AG10803 (cell line): ENCODE data around the gene NEK1.

Experiments
- DNase-seq: peaks from one replicate; pipeline ENCODE4 v3.0.0; 2010; ENCODE audit warnings: low read depth
- H3K4me3 ChIP-seq: 2 replicates; pipeline ENCODE4 v1.5.1; 2011; ENCODE audit warnings: mild to moderate bottlenecking, low read length, control low read depth
- CTCF ChIP-seq: conservative IDR thresholded peaks from 2 replicates; pipeline ENCODE4 v1.5.1; 2011; ENCODE audit warnings: mild to moderate bottlenecking, low read length, control low read depth, inconsistent platforms

NEK1 gene

DNA sequence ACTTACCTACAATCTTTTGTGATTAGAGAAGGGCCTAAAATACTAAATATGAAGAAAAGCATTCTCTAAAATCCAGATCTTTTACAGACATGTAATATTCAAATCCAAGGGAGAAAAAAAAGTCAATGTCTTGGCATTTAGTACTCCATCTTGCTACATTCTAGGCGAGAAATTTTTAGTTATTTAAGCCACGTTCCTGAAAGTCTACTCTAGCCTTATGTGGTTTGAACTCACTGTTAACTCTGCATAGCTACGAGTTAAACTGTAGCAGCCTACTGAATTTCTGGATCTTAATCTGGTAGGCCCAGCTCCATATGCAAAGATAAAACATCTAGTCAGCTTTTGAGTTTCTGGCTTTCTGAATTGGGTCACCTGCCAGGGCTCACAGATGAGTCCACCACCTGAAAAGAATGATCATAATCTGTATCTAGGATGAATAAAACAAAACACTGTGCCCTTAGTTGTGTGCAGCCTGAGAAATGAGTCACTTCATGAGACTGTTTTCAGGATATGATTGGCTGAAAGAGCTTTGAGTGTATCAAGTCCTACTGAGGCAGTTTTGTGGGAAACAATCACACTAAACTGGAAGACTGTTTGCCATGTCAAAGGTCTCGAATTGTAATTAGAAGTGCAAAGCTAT, 3.2 kb upstream of the NEK1 start:
- TF ChIP-seq CTCF, result no peak
- H3K4me3 ChIP-seq, result no peak overlapping the region
- peak; percentile 26 for DNase-seq

DNA sequence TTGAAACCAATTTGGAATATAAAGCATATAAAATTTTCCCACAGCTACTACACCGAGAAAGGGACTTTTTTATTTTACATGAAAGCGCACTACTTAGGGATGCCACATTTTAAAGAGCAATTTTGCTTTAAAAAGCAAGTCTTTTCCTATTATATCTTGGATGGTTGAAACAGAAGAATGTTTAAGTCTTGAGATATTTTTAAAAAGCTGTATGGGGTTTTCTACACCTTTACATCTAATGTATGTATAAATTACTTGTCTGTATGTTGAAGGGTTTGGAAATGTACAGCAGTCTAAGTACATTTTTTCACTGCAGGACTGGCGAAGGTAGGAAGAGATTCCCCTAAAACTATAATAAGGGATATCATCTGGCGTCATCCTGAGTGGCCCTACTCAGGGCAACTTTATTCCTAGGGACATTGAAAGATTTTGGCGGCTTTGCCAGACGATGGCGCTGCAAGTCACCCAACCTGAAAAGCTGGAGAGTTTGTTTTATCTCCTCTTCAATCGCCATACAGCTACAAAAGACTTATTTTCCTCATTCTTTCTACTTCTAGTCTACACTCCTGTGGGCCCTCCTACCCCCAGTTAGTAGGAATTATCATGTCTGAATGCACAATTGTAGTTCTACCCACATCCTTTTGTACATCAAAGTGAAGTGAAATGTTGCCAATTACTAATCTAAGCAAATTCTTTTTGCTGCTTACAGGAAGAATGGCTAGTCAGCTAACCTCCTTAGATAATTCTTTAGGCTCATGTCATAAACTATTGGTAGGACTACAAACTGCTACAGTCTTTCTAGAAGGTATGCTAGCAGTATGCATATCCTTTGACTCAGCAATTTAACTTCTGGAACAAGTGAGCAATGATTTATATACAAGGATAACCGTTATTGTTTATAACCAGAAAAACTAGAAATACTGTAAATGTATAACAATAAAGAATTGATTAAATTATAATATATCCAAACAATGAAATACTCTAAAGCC, 782 bp upstream of the NEK1 start:
- DNase-seq, result peak; percentile 70
- peak overlapping the region; percentile 93 for H3K4me3 ChIP-seq
- peak; percentile 82 for TF ChIP-seq CTCF

DNA sequence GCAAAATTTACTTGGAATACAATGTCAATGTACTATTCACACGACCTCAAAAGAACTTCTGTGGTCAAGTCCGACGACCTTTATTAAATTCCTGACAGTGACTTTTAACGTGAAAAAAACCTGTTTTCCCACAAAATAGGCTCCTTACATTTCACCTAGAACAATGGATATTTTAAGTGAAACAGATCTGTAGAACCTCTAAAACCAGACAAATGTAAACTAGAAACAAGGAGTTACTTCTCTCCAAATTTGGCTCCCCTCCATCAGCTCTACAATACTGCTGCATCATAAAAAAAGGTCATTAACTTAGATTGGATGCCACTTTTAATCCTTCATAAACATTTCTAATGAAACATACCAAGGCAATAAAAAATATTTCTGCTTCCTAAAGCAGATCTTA, 1.2 kb downstream of the NEK1 start:
- no peak for DNase-seq
- TF ChIP-seq CTCF, result no peak
- peak overlapping the region; percentile 93 for H3K4me3 ChIP-seq

DNA sequence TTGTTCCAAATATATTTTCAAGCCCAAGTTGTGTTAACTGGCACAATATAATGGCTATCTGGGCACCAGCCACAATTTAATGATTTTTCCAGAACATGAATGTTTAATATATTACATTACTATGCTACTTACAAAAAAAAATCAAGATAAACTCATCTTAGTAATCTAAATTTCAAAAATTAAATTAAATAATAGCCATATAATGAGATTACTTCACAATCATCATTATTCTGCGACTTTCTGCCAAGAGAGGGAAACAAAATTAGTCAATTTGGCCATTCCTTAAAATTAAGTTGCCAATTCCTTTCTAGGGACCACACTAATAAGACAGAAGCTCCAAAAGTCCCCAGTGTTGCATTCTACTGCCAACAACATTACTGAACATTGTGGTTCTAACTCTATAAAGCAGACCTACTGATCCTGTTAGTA, 7.5 kb downstream of the NEK1 start:
- DNase-seq, result no peak
- H3K4me3 ChIP-seq, result no peak overlapping the region
- TF ChIP-seq CTCF, result no peak

GRCh38 chr4:169604131-169604900, 8.1 kb downstream of the NEK1 start:
- peak; percentile 74 for DNase-seq
- TF ChIP-seq CTCF, result no peak
- H3K4me3 ChIP-seq, result no peak overlapping the region

GRCh38 chr4:169603312-169603711, 9.1 kb downstream of the NEK1 start:
- H3K4me3 ChIP-seq, result no peak overlapping the region
- no peak for TF ChIP-seq CTCF
- no peak for DNase-seq
